ENCODE measurements around the gene TGFBR1.
"Not testable (repeated sequence)": the region's sequence is repeated elsewhere in the genome, so short reads cannot be mapped to it uniquely, and the experiment has no call there.

The TGFBR1 gene

GRCh38 chr9:99192786-99193465 lies 88.0 kb downstream of the TGFBR1 start:
- DNase-seq: no peak

- DNase-seq: no peak
Measured at GRCh38 chr9:99193466-99193821, 88.5 kb downstream of the TGFBR1 start.

- DNase-seq: not testable (repeated sequence)
Measured at GRCh38 chr9:99196484-99196883, 91.6 kb downstream of the TGFBR1 start.

- no peak for DNase-seq
Measured at GRCh38 chr9:99197124-99197630, 92.3 kb downstream of the TGFBR1 start.

GRCh38 chr9:99197987-99198386 lies 93.1 kb downstream of the TGFBR1 start:
- DNase-seq: no peak

GRCh38 chr9:99199938-99200539 lies 95.1 kb downstream of the TGFBR1 start:
- no peak for DNase-seq

- no peak for DNase-seq
Measured at GRCh38 chr9:99201603-99202002, 96.7 kb downstream of the TGFBR1 start.

Data from hematopoietic multipotent progenitor cell treated with erythropoietin and hydrocortisone succinate and interleukin-3 and kit ligand, for 8 days (in vitro differentiated cells).